ENCODE data around the gene OMP.

OMP gene

DNA sequence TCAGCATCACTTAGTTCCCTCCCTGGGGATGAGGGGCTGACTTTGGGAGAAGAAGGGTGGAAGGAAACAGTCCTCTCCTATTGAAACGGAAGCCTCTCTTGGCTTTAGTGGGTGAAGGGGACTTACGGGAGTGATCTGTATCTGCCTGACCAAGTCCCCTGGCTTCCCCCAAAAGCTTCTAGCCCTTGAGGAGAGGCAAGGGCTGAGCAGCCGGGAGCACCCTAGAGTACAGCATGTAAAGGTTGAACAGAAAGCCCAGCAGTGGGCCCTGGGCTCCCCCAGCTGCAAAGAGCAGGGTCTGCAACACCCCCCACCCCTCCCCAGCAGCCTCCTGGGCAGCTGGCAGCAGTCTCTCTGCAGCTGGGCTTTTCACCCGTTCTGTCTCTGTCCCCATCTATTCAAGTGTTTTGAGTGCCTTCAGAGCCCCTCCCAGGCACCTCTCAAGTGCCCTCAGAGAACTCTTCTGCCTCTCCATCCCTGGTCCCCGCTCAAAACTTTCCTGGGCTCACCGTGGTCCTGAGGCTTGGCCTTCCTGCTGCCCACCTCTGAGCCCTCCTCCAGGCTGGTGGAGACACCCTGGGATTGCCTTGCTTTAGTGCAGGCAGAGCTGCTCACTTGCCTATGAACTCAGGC, 33.2 kb upstream of the OMP start:
- ATAC-seq, result no peak

GRCh38 chr11:77069969-77070582, 32.6 kb upstream of the OMP start:
- no peak for ATAC-seq

DNA sequence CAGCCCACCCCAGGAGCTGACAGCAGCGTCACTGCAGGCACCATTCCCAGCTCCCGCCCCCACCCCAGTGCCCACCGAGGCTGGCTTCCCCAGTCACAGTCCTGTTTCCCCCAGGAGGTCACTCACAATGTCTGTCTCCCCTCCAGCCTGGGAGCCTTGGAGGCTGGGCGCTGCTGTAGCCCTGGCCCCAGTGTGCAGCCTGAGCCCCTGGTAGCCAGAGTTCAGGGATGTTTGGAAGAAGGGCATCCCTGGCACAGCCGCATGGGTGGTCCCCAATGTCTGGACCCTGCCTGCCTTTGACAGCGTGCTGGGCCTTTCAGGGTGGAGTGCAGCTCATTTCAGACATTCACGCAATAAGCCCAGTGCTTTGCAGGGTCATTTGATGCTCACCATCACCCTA, 31.6 kb upstream of the OMP start:
- ATAC-seq, result no peak

DNA sequence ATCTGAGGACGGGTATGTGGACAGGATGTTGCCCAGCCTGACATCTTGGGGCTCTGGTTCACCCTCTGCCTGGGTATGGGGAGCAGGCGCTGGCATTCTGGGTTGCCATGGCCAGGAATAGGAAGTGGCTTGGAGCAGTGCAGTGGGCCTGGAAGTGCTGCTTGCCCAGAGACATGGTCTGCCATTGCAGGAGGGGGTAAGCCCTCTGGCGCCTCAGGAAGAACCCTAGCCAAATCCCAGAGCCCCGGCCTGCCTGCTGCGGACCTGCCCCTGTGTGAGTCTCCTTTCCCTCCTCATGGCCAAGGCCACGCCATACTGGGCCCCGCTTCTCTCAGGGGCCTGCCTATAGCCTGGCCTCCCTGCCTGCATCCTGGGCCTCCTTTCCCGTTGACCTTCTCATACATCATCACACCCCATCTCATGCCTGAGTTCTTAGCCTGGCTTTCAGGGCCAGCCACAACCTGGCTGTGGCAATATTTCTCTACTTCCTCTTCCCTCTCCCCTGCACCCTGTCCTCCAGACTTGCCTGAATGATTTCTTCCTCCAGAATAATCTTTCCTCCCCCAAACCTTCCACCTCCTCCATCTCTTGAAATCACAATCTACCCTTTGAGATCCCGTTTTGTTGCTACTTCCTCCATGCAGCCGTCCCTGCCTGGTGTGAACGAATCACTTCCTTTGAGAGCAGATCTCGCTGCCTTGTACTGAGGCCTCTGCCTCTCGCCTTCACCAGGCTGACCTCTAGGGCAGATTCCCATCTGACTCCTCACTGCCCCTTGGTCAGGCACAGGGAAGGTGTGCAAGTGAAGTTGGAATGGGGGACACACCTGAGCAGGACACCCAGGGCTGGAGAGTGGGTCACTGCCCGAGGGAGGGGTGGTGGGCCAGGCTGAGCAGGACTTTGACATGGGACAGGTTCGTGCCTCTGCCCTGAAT, 30.7 kb upstream of the OMP start:
- ATAC-seq, result no peak

GRCh38 chr11:77072851-77073327, 29.8 kb upstream of the OMP start:
- peak; percentile 26 to 27 for ATAC-seq

DNA sequence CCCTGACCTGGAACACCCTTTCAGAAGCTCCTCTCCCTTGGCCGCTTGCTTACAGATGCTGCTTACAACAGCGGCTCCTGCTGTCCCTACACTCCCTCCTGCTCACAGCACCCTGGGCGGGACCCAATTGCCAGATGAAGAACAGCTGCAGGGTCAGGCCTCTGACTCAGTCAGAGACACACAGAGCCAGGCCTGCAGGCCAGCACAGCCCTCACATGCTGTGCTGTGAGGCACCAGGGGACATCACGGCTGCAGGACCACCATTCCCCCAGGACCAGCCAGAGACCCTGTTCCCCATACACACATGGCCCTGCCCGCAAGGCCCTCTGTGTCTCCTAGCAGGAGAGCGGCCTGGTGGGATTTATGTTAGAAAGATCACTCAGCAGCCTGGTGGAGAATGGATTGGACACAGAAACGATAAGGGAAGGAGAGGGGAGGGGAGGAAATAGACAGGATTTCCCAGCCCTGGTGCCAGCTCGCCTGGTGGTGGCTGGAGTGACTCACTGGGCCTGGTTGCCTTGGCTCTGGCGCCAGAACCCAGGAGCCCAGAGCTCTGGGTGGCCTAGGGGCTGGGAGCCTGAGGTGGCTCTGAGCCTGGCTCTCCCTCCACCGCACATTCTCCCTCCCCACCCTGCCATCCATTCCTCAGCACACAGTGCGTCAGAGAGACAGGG, 29.2 kb upstream of the OMP start:
- no peak for ATAC-seq

DNA sequence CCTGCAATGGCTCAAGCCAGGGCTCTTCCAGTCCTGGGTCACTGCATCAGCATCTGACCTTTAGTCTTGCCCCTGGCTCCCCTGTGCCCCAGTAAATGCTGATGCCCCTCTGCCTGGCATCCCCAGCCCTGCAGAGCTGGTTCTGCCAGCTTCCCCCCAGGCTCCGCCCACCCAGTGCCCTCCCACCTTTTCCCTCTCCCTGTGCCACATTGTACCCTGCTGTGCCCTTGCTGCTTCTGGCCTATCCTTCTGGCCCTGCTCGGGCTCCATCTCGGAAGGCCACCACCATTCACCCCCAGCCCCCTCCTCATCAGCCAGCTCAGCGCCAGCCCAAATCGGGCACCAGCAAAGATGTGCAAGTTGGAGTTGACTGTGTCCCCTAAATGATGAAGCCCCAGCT, 28.4 kb upstream of the OMP start:
- ATAC-seq, result no peak

- ATAC-seq, result no peak
Observed at GRCh38 chr11:77074626-77075221, 27.9 kb upstream of the OMP start.

DNA sequence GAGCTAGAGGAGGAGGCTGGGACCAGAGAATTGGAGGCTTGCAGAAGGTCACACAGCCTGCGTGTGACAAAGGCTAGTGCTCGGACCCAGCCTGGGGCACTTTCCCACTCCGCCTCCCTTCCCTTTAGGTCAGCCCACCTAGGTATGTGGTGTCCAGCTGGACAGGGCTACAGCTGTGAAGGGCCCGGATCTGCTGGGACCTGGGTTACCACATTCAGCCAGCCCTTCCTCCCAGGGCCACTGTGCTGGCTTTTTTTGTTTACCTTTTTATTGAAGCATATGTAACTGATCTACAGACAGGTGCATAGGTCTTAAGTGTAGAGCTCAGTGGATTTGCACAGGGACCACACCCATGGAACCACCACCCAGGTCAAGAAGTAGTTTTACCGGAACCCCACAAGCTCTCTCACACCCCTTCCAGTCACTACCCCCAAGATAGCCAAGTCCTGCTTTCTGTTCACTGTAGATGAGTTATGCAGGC, 27.2 kb upstream of the OMP start:
- ATAC-seq, result no peak

GRCh38 chr11:77079666-77080065, 23.0 kb upstream of the OMP start:
- no peak for ATAC-seq

- ATAC-seq, result no peak
Observed at GRCh38 chr11:77080643-77081210, 21.9 kb upstream of the OMP start.

- ATAC-seq, result no peak
Observed at GRCh38 chr11:77081381-77081851, 21.2 kb upstream of the OMP start.

DNA sequence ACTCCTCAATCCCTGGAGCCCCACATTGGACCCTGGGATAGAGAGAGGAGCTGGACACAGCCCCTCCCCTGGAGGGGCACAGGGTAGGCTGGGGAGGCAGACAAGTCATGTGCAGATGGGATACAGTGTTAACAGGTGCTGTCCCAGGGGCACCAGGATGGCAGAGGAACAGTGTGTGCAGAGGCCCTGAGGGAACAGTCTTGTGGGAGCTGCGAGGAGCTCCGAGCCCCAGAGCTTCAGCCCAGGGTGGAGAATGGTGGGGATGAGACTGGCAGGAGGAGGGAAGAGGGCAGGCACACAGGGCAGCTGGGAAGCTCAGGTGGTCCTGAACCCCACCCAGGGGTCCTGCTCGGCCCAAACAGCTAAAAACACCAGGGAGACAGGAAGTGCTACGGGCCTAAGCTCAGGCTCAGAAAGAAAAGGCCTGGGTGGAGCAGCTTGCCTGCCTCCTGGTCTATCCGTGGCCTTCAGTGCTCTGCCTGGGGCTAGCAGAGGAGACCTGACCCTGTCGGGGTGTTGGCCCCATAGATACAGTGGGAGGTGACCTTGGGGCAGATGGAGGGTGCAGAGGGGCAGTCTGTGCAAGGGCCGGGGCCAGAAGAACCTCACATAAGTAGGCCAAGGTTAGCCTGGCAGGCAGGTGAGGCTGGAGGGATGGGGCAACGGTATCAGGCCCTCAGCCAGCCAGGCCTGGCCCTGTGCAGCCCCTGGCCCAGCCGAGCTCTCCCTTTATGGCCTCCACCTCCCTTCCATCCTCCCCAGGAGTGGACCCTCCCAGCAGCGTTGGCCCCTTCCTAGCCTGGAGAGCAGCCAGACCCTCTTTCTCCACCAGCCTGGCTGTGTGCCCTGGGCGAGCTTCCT, 20.4 kb upstream of the OMP start:
- peak; percentile 15 to 17 for ATAC-seq

GRCh38 chr11:77082838-77083565, 19.6 kb upstream of the OMP start:
- ATAC-seq, result peak; percentile 72 to 87

GRCh38 chr11:77083566-77084245, 18.9 kb upstream of the OMP start:
- no peak for ATAC-seq

DNA sequence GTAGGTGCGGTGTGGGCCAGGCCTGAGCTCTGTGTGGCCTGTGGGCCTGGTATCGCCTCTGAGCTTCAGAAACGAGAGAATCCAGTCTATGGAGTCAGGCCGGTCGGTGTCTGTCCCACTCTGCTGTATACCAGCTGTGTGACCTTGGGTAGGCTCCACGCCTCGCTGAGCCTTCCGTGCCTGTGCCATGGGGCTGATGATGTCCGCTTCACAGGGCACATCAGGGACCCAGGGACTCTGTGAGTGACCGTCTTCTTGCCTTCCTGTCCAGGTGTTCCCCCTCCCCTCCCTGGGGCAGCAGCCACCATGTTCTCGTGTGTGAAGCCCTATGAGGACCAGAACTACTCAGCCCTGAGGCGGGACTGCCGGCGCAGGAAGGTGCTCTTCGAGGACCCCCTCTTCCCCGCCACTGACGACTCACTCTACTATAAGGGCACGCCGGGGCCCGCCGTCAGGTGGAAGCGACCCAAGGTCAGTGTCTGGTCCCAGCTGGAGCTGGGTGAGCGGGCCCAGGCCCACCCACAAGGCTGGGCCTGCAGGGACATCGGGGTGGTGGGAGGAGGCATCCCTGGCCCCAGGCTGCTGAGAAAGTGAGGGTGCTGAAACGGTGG, 18.0 kb upstream of the OMP start:
- no peak for ATAC-seq

DNA sequence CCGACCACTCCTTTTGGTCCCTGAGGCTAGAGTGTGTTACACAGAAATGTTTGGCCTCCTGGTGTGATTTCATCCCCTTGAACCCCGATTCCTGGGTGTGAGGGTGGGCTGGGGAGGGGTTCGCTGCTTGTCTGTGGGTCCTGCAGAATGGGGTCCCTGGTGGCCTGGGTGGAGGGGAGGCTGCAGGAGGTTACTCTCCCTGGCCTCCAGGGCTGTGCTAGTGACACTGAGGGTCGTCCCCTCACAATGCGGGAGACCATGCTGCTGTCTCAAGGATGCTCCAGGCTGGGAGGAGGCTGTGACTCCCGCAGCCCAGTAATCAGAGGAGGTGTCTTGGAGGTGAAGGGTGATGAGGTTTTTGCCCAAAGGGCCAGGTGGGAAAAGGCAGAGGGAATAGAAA, 17.0 kb upstream of the OMP start:
- ATAC-seq, result no peak

- ATAC-seq, result no peak
Observed at GRCh38 chr11:77086521-77087472, 15.8 kb upstream of the OMP start.

Measured in activated CD4-positive, CD25-positive, alpha-beta regulatory T cell treated with anti-CD3 and anti-CD28 coated beads, Interleukin-2, amount 50 U/mL, for 24 hours (primary cell).